Measurements from ENCODE around the gene PALM2AKAP2.

The PALM2AKAP2 gene

DNA sequence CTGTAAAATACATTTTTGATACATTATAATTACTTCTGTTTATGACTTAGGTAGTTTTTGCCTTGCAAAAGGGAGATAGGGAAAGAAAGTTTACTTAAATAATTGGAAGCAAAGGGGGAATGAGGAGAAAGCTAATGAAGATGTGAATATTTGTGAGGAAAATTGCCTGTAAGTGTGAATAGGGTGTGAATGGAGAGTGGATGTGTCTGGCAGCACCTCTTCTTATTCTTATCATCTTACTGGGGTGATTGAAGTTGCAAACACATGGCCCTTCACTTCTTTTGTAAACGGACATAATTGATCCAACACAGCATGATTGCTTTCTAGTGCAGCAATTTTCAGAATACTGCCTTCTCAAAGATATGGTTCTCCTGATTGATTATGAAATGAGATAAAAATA lies 46.6 kb downstream of the PALM2AKAP2 start:
- TF ChIP-seq, protein P1, sequence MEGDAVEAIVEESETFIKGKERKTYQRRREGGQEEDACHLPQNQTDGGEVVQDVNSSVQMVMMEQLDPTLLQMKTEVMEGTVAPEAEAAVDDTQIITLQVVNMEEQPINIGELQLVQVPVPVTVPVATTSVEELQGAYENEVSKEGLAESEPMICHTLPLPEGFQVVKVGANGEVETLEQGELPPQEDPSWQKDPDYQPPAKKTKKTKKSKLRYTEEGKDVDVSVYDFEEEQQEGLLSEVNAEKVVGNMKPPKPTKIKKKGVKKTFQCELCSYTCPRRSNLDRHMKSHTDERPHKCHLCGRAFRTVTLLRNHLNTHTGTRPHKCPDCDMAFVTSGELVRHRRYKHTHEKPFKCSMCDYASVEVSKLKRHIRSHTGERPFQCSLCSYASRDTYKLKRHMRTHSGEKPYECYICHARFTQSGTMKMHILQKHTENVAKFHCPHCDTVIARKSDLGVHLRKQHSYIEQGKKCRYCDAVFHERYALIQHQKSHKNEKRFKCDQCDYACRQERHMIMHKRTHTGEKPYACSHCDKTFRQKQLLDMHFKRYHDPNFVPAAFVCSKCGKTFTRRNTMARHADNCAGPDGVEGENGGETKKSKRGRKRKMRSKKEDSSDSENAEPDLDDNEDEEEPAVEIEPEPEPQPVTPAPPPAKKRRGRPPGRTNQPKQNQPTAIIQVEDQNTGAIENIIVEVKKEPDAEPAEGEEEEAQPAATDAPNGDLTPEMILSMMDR (IDR thresholded peaks at IDR 0.05; ENCODE audit: low read depth, low read length): no peak
- no peak overlapping the region for H3K4me3 ChIP-seq (ENCODE audit: low read depth, low read length)

DNA sequence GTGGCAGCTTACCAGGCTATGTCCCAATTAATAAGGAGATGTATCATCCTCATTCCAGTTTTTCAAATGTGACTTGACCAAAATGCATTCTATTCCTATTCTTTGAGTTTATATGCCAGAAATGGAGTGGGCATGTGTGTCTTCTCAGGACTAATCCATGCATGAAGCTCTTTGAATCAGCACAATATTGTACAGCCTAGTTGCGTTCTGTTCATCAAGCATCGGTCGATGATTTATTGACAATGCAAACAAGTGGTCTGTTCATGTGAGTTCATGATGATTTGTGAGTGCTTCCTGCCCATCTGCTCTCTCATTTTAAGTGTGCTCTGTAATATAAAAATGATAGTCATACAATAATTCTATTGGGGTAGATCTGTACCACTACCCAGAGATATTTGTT lies 48.3 kb downstream of the PALM2AKAP2 start:
- TF ChIP-seq, protein P1 (IDR thresholded peaks at IDR 0.05; ENCODE audit: low read depth, low read length): no peak
- no peak overlapping the region for H3K4me3 ChIP-seq (ENCODE audit: low read depth, low read length)

Data from WI38 (cell line).